Measurements from ENCODE around the gene RAB14.
A peak's percentile ranks its signal among the peaks of the same experiment; 100 is the strongest.

Gene RAB14

DNA sequence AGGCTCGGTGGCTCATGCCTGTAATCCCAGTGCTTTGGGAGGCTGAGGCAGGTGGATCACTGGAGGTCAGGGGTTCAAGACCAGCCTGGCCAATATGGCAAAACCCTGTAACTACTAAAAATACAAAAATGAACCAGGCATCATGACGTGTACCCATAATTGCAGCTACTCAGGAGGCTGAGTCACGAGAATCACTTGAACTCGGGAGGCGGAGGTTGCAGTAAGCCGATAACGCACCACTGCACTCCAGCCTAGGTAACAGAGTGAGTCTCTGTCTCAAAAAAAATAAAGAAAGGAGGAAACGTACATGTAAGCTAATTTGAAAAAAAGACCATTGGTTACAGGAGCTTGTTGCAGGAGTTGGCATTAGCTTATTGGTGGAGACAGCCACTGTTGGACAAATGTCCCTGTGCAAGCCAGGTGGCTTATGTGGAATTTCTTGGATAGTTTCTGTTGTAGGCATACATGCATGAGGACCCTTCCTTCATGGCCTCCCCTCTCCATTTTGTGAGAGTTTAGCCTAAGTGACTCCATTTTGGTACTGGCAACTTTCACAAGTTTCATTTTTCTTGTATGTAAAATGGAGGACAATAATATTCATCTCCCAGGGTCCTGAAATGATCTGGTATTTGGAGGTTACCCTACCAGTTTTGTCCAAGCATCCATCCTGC is 16.8 kb upstream of the RAB14 start:
- no peak for DNase-seq

DNA sequence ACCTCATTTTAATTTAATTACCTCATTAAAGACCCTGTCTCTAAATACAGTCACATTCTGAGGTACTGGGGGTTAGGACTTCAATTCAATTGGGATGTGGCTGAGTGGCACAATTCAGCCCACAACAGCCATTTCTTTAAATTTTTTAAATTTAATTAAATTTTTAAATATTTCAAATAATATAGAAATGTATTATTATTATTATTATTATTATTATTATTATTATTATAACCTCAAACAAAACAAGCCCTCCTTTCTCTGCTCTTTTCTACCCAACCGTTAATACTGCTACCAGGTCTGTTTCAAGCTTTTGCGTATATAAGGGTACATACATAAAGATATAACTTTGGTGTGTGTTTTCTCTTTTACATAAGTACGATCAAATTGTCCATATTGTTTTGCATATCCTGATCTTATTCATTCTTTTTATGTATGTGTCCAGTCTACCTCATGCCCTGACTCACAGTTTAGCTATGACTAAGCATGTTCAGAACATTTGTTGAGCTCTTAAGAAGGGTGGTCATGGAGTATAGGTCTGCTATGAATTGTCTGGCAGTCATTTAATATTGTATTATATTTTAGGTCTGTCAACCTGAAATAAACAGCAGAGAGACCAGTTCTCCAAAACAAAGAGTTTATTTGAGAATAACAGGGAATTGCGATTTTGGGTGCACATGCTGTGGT is 16.1 kb upstream of the RAB14 start:
- no peak for DNase-seq

DNA sequence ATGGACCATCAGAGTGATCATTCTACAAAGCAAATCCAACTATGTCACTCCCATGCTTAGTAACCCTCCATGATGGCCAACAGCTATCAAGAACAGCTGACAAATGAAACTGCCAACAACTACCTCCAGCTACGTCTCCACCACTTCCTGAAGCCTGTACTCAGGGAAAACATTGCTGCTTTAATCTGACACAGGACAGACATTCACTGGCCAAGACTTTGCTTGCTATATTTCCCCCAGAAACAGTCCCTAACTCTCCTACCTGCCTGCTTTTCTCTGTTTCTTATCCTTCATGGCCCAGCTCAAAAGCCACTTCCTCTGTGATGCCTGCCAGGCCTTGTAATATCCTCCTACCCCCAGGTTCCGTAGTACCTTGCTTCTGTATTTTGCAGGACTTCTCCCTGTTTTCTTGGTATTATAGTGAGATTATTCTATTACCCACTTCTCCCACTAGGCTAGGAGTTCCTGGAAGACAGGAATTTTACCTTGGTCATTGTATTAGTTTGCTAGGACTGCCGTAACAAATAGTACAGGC is 14.7 kb upstream of the RAB14 start:
- no peak for DNase-seq

DNA sequence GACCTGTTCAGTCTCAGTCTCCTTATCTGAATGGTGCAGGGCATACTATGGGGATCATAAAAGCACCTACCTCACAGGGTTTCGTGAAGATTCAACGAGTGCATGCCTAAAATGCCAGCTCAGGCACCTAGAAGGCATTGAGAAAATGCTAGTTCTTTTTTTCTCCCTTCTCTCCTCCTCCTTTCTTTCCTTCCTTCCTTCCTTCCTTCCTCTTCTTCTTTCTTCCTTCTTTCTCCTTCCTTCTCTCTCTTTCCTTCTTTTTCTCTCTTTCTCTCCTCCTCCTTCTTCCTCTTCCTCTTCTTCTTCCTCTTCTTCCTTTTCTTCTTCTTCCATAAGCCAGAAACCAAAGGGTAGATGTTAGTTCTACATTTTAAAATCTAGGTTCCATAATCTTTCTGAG is 12.3 kb upstream of the RAB14 start:
- DNase-seq: no peak

DNA sequence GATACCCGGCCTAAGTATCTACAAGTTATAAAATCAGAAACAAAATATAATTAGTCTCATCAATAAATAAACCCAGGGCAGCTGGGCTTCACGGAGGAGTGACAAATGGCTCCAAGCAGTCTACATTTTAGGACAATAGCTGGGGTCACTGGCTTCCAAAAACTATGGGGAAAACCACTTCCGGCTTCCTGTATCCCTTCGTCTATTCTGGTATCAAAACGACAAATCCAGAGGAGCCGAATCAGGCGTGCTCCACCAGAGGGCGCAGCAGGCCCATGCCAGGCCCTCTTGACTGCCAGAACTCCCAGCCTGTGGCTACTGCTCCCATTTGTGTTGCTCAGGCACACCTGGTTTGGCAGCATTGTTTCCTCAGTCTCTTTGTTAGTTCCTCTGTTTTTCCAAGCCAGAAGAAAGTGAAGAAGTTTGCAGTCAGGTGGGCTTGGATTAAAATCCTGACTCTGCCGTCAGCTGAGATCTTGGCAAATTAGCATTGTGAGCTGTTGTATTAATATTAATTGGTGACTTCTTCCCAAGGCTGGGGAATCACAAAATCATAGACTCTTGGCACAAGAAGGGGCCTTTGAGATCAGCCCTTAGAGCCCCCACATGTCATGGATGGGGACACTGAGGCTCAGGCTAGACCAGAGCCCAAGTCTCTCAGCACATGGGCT is 11.6 kb upstream of the RAB14 start:
- DNase-seq: peak; percentile 64

DNA sequence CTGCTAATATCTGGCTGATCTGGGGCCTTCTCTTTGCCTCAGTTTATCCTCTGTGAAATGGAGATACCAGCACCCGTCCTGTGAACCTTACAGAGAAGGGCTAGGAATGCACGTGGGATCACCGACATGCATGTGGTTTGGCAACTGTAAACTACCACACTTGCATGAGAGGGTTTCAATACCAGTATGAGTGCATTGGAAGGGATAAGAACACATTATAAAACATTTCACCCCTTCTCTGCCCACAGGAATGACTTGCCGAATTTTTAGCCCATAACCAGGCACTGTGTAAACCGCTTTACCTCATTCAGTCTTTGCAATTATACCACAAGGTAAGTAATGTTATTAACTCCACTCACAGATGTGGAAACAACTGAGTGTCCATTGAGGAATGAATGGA is 8.9 kb upstream of the RAB14 start:
- DNase-seq: no peak

DNA sequence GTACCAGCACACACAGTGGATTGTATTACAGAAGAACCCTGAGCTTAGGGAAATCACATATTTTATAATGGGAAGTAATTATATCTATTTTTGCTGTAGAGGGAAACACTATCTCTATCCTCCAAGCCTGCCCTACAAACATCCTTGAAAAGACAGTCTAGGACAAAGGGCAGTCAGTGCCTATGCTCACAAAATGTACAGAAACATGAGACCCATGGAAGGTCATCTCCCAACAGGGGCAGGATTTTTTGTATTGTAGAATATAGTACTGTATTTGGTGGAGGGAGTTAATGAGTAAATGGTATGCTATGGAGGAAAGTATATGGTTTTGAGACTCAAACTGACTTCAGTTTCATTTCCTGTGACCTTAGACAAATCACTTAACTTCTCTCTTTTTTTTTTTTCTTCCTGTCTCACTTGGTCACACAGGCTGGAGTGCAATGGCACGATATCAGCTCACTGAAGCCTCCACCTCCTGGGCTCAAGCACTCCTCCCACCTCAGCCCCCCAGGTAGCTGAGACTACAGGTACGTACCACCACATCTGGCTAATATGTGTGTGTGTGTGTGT is 5.8 kb upstream of the RAB14 start:
- DNase-seq: peak; percentile 36

DNA sequence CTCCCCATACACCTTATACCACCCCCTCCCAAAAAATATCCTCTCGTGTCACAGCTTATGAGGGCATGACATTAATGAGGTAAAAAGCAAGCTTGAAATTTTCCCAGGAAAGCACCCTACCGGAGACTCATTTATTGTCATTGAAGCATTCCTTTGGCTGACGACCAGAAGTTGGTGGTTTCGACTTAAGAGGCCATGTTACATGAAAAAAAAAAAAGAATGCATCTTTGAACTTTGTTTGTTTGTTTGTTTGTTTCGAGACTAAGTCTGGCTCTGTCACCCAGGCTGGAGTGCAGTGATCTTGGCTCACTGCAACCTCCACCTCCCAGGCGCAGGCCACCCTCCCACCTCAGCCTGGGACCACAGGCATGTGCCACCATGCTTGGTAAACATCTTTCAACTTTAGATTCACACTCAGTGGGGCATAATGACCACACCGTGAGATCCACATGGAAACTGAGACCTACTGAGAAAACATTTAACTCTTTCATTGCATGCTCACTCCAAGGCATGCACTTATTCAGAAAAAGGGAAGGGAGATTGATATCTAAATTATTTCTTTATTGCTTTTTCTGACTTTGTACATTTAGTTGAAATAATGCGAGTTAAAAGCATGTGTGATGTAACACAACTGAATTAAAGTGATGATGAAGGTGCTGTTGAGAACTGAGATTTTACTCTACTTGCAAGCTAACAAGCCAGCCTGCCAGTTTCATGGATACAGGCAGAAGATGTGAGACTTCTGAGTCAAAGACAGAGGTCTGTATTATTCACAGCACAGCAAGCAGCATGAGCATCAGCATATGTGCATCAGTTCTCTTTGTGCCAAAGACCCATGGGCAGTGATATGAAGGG is 5.1 kb upstream of the RAB14 start:
- no peak for DNase-seq

DNA sequence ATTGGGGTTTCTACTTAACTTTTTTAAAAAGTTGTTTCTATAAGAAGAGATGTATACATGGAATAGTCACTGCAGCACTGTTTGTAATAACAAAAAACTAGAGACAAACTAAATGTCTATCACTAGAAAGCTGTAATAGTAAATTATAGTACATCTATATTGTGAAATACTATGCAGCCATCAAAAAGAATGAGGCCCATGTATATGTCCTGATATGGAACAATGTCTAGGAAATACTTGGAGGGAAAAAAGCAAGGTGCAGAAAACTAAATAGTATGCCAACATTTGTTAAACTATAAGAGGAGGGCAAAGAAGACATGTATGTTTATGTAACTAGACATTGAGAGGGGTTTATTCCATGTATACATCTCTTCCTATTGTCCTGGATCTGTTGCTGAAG is 2.9 kb upstream of the RAB14 start:
- DNase-seq: no peak

DNA sequence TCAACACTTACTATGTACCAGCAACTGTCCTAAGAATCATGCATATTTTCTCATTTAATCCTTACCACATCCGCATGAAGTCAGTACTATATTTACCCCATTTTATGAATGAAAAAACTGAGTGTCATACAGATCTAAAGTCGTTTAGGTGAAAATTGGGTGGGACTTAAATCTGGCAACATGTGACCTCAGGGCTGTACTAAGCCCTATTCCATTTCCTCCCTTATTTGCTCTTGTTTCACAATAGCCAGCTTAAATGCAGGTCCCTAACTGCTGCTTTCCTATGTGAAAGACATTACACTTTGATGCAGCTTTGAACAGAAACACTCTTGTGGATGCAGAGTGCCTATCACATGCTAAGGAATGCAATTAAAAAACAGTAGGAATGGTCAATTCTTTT is 2.5 kb upstream of the RAB14 start:
- no peak for DNase-seq

DNA sequence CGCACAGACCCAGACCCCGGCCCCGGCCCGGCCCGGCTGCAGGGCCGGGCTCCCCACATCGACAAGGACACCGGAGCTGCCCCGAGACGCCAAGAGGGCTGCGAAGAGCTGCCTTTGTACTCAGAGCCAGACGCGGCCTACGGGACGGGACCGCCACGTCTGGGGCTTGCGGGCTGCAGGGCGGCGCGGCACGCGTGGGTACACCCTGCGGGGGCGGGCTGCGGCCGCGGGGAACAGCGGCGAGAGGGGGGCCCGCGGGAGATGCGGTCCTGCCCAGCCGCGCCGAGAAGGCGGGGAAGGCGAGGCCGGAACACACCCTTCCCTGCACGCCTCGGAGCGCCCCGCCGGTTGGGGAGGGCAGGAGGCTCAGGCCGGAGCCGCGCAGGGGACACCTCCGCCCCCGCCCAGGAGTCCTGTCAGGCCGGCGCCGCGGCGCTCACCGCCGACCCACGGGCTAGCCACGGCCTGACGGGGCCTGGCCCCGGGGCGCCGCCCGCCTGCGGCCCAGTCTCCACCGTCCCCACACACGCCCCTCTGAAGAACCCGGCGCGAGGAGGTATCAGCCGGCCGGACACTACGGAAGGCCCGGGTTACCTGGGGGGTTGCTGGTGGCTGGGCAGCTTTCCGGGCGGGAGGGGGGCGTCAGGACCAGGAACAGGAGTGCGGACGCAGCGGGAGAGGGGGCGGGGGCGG is 478 bp downstream of the RAB14 start:
- peak; percentile 49 for DNase-seq

DNA sequence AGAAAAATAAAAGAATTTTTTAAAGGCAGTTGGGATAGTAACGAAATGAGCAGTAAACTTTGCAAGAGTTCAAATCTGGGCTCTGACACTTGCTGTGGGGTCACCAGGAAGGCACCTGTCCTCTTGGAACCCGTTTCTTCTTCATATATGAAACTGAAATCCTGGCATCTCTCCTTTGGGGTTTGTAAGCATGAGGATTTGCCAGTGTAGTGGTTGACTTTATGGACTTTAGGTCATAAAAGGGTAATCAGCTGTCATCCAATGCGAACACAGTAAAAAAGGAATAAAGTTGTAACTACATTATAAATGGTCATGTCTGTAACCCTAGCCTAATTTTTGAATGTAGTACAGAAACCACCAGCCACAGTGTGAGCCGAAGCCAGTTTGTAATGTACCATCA is 1.3 kb downstream of the RAB14 start:
- no peak for DNase-seq

DNA sequence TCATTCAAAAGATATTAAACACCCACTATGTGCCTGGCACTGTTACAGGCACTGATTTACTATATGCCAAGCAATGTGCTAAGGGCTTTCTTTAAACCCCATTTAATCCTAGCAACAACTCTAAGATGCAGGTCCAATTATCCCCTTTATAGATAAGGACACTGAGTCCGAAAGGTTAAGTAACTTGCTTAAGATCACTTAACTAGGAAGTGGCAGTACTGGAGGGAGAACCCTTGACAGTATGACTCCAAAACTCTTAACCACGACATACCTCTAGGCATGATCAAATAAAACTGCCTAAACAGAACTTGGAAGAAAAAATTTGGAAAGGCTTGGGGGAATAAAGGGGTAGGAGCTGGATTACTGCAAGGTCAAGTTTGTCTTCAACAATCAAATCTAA is 1.7 kb downstream of the RAB14 start:
- DNase-seq: no peak

DNA sequence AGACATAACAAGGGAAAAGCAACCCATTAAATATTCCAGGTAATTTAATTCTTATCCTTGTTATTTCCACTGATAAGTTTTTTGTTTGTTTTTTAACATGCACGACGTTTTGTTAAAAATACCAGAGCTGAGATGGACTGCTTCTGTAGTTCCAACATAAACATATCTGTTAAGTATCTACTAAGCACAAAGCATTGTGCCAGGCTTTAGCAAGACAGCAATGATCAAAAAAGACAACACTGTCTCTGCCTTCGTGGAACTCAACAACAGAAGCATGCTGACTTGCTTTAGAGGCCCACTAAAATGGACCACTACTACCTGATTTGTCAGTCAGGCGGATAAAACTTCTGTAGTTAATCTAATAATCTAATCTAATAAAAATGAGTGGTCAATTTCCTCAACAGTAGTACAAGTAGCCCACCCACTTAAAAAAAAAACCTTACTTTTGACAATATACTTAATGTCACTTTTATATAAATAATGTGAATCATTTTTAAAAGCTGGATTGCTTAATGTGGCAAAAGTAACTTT is 3.1 kb downstream of the RAB14 start:
- DNase-seq: no peak

DNA sequence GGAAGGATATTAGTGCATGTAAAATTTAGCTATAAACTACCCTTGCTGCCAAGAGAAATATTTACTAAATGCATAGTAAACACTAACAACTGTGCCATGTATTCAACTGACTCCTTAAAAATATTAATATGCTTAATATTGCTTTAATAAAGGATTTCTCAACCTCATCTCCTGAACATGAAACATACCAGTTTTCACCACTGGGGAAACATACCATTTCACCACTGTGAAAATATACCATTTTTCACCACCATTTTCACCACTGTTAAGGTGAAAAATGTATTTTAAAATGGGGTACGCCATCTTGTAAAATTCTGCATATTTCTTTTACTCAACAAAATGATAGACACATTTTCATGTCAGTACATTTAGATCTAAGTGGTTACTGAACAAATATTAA is 4.5 kb downstream of the RAB14 start:
- DNase-seq: no peak

DNA sequence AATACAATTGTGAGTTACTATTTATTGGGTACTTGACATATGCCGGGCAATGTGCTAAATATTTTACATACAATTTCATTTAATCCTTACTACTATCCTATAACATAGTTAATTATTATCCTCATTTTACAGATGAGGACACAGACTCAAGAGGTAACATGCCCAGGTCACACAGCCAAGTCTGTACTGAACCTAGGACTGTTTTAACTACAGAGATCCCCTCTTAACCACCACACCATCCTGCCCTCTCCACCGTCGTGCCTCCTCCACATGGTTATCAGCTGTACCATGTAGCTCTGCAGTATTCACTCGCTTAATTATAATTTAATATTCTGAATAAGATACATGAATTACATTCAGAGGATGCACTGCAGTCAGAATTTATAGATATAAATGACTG is 5.3 kb downstream of the RAB14 start:
- DNase-seq: no peak

DNA sequence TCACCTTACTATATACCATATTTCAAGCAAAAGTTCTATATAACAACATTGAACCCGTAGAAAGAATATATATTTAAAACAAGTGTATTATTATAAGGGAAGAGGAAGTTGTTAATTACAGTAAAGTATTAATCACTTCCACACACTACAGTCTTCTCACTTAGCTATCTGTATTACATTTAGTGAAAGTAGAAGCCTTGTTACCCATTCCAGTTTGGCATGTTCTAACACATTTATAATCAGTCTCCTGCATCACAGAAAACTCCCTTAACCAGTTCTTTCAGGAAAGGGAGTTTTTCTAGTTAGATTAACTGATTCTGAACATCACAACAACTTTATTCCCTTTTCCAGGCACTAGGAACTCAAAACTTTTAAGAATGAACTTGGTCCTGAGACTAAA is 6.9 kb downstream of the RAB14 start:
- no peak for DNase-seq

DNA sequence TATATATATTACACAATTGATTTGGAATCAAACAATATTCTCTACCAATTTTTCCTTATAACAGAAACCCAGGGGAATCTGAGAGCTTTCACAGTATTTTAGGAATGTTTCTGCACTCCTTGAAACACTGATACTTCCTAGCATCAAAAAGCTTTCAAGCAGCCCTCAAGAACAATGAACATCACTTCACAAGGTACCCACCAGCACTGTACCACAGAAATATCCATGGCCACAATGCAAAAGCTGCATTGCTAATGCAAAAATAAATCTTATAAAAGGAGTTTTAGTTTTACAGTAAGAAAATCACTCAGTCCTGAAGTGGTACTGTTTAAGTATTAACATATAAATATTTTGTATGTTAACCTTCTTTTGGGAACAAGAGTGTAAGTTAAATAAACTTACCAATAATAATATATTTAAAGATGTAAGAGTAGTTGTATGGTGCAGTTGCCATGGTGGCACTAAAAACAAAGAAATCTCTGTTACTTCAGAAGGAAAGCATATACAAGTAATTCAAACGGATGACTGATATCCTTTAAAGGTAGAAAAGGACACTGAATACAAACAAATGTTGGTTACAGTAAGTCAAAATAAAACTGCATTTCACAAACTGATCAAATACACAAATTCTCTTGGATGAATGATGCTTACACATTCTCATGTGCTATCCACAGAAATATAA is 8.6 kb downstream of the RAB14 start:
- DNase-seq: no peak

DNA sequence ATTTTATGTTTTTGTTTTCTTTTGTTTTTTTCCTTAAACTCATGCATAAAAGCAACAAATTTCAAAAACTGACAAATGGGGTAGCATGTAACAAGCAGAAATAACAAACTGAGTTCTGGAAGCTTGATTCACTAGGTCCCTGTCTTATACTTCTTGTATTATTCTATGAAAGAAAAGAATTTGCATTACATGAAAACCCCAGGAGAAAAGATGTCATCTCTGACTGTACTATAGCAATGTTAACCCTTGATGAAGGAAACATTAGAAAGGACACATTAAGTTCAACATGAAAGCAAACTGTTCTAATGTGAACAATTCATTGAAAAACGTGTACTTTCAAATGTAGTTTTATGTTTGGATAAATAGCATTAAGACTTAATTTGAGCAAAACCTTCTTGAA is 9.2 kb downstream of the RAB14 start:
- DNase-seq: no peak

DNA sequence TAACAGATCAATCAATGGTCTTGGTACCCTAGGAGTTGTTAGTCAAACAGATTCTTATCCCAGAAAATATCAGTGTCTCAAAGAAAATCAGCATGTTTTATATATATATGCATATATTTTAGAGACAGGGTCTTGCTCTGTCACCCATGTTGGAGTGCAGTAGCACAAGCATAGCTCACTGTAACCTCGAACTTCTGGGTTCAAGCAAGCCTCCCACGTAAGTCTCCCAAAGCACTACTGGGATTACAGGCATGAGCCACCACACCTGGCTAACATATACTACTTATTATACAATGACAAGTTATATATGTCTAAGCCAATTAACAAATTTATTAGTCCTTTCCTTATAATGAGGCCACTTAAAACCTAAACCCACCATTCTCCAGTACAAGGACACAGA is 10.4 kb downstream of the RAB14 start:
- no peak for DNase-seq

DNA sequence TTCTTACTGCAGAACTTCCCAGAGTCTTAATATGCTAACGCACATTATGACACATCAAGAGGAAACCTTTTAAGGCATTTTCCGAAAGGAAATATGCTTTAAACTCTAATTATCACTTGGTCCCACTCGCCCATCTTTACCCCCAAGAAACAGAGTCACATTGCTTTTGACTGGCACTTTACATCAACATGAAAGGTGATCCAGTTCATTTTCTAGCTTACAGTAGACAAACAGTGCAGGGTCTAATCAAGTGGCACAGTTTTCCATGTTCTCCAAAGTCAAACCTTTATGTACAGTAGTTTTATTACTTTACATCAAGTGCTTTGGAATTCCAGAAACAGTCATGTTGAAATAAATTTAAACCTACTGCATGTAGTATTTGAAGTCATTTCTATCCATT is 12.0 kb downstream of the RAB14 start:
- no peak for DNase-seq

Data from CD4-positive, alpha-beta T cell treated with Interleukin-15 for 1 hour (primary cell).